NCI-H1105 (cell line): ENCODE data around the gene FANCF.

Source experiments
- DNase-seq: peaks from one replicate; lab custom pipeline; 2025; lab: John Stamatoyannopoulos, UW

The FANCF gene

GRCh38 chr11:22626573-22627239 lies 1.1 kb upstream of the FANCF start:
- DNase-seq: no peak

- DNase-seq: peak; percentile 75
These were observed 728 bp downstream of the FANCF start for GRCh38 chr11:22624742-22625447.

- no peak for DNase-seq
These were observed 7.8 kb downstream of the FANCF start for GRCh38 chr11:22617868-22618267.

DNA sequence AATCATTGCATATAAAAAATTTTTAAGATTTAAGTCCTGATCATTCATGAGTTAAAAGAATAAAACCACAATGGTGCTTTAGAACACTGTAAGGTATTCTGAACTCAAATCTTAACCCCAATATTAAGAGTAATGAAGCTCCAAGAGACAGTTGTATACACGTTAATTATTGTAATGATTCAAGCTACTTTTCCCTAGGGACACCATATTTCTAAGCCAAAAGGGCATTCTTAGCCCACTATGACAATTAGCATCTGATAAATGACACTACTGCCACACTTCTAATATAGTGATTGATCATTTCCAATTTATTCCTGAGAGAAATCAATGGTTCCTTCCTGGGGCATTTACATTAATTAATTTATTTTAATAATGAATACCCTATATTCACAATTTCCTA lies 21.7 kb downstream of the FANCF start:
- DNase-seq: no peak

GRCh38 chr11:22602504-22602903 lies 23.1 kb downstream of the FANCF start:
- DNase-seq: no peak

DNA sequence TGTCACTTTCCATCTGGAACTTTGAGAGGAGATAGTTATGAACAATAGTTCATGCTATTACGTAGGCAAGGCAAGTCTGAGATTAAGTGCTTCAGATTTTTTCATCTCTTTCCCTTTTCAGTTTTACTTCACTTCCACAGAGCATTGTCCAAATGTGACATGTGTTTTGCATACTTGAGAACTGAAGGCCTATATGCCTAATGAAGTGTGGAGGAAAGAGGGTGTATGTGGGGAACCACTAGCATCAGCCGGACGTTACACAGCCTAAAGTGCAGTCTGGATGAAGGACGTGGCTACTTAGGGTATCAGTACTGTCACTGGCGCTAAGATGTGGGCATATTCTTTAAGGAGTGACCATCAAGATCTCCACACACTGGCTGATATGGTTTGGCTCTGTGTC lies 26.2 kb downstream of the FANCF start:
- no peak for DNase-seq

- no peak for DNase-seq
These were observed 28.6 kb downstream of the FANCF start for GRCh38 chr11:22597062-22597461.

DNA sequence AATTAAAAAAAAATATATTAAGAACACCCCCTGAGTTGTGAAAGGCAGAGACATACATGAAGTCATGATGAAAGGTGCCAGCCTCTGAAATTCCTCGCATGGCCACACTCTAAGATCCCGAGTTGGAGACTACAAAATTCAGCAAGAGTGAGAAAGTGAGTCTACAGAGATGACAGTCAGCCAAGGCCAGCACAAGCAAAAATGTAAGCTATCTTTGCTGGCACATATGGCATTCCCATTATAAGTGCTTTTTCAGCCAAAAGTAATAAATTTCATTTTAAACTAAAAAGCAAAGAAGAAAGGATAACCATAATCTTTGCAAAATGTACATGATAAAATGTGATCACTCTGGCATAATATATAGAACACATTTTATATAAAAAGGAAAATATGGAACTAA lies 40.6 kb downstream of the FANCF start:
- no peak for DNase-seq

- DNase-seq: no peak
These were observed 41.6 kb downstream of the FANCF start for GRCh38 chr11:22583963-22584492.

- DNase-seq: no peak
These were observed 43.5 kb downstream of the FANCF start for GRCh38 chr11:22582151-22582410.

GRCh38 chr11:22581354-22582150 lies 44.1 kb downstream of the FANCF start:
- DNase-seq: no peak

DNA sequence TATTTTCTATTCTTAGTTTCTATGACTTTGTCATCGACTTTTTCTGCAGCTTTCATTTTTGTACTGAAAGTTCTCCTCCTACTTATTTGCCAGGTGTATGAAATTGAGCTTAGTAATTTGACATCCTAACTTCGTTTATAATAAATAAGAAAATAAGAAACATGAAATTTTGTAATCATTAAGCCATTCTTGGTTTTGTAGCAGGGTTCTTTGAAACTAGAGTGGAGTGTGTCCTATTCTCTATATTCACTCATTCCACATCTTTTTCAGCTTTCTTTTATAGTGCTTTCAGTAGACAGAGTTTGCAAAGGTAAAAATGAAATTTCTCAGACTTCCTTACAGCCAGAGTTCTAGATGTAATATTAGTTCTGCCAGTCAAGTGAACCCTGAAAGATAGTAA lies 47.8 kb downstream of the FANCF start:
- no peak for DNase-seq
